A172 (cell line): ENCODE data around the gene SUCLG2. TPM values are rescaled to one million over a fixed set of nuclear protein-coding genes. Genes with fewer than 3 reads are reported as not detected.
"Not testable (repeated sequence)": the region's sequence is repeated elsewhere in the genome, so short reads cannot be mapped to it uniquely, and the experiment has no call there.

ENCODE experiments used
- DNase-seq: peaks from one replicate; pipeline ENCODE4 v3.0.0-alpha.2; 2015; ENCODE audit warnings: low spot score
- total RNA-seq: library from RNA; depleted of rRNA; stranded (reverse); fragments of >200 nt; shearing (Covaris generic); gene quantifications from 2 replicates; pipeline ENCODE4 v1.2.3, GENCODE V29; 2014

Gene SUCLG2
- total RNA-seq, 1 experiment from 2014 or later = 75.2 TPM

GRCh38 chr3:67561266-67561665 lies 93.1 kb downstream of the SUCLG2 start:
- DNase-seq = no peak

DNA sequence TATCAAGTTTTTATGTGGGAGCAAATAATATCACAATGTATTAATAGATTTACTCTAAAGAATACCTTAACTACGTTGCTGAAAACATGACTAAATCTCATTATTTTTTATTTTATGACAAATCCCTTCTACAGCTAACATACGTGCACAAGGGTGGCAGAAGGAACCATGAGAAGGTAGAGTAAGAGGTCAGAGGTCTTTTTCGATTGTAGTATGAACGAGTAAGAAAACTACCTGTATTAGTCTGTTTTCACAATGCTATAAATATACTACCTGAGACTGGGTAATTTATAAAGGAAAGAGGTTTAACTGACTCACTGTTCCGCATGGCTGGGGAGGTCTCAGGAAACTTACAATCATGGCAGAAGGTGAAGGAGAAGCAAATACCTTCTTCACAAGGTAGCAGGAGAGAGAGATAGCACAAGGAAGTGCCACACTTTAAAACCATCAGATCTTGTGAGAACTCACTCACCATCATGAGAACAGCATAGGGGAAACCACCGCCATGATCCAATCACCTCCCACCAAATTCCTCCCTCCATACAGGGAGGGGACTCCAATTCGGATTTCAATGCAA lies 95.3 kb downstream of the SUCLG2 start:
- DNase-seq = no peak

- no peak for DNase-seq
These were observed 96.0 kb downstream of the SUCLG2 start for GRCh38 chr3:67558426-67558825.

DNA sequence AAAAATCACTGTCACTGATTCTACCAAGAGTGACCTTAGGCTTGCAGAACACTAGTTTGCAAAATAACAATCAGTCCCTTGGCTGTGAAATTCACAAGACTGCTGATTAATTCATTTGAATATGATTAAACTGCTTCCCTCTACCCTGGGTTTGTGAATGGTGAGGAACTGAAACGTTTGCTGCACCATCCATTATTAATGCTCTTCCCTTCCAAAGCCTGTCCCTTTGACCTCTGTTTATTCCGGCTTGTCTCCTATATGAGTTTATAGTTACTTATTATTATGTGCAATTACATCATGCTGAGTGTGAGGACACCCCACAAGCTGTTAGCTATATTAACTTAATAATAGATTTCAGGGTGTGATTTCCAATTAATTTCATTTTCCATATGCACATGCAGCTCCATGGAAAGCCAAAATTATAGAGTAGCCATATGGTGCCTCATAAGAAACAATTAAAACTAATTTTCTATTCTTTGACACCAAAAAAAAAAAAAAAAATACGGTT lies 96.5 kb downstream of the SUCLG2 start:
- DNase-seq = no peak

DNA sequence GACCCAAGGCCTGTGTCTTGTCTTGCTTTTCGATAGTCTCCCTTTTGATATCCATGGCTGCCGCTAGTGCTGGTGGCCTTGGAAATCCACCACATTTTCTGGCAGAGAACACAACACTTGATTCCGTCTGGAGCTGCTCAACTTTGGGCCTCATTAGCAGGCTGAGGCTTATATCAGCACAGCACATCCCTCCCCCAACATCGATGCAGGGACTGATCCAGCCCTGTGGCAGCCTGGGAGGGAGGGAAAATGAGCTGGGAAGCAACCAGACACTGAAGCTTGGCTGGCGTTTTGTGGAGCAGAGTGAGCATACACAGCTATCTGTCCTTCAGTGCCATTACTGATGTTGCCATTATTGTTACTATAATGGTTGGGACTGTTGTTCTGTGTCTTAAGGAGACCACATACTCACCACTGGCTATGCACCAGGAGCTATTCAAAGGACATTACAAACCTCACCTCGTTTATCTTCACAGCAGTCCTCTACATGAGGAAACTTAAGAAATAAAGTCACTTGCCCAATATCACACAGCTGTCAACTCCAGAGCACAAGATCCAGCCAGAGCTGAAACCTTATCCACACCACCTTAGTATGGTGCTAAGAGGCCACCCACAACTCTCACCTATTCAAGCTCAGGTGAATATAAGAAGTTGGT lies 102.9 kb downstream of the SUCLG2 start:
- no peak for DNase-seq

GRCh38 chr3:67550541-67550940 lies 103.9 kb downstream of the SUCLG2 start:
- no peak for DNase-seq

DNA sequence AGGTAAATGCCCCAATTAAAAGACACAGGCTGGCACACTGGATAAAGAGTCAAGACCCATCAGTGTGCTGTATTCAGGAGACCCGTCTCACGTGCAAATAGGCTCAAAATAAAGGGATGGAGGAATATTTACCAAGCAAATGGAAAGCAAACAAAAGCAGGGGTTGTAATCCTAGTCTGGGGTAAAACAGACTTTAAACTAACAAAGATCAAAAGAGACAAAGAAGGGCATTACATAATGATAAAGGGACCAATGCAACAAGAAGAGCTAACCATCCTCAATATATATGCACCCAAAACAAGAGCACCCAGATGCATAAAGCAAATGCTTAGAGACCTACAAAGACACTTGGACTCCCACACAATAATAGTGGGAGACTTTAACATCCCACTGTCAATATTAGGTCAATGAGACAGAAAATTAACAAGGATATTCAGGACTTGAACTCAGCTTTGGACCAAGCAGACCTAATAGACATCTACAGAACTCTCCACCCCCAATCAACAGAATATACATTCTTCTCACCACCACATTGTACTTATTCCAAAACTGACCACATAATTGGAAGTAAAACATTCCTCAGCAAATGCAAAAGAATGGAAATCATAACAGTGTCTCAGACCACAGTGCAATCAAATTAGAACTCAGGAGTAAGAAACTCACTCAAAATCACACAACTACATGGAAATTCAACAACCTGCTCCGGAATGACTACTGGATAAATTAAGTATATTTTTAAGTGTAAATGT lies 111.7 kb downstream of the SUCLG2 start:
- DNase-seq = not testable (repeated sequence)

DNA sequence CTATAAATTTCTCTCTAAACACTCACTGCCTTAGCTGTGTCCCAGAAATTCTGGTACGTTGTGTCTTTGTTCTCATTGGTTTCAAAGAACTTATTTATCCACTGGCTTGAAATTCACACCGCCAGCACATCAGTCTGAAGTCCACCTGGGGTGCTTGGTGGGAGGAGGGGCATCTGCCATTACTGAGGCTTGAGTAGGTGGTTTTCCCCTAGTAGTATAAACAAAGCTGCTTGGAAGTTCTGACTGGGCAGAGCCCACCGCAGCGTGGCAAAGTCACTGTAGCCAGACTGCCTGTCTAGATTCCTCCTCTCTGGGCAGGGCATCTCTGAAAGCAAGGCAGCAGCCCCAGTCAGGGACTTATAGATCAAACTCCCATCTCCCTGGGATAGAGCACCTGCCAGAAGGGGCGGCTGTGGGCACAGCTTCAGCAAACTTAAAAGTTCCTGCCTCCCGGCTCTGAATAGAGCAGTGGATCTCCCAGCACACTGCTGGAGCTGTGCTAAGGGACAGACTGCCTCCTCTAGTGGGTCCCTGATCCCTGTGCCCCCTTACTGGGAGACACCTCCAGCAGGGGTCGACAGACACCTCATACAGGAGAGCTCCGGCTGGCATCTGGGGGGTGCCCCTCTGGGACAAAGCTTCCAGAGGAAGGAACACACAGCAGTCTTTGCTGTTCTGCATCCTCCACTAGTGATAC lies 114.1 kb downstream of the SUCLG2 start:
- DNase-seq = no peak

GRCh38 chr3:67537203-67537602 lies 117.2 kb downstream of the SUCLG2 start:
- not testable (repeated sequence) for DNase-seq

DNA sequence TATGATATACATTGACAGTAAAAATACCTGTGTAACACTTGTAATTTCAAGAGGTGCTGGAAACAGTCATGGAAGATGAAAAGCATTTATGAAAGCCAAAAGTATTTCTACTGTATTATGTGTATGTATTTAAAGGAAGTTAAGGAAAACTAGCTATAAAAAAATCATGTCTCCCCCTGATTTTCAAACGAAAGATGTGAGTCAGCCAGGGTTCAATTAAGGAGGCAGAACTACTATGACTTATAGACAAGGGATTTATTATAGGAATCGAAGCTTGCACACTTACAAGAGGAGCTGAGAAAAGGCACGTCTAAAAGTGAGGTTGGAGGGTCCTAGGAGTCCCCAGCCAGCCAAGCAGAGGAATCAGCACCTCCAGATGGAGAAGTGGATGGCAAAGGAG lies 119.4 kb downstream of the SUCLG2 start:
- no peak for DNase-seq

GRCh38 chr3:67534594-67534993 lies 119.8 kb downstream of the SUCLG2 start:
- no peak for DNase-seq

GRCh38 chr3:67531181-67532101 lies 123.0 kb downstream of the SUCLG2 start:
- DNase-seq = peak; percentile 27

- no peak for DNase-seq
These were observed 124.5 kb downstream of the SUCLG2 start for GRCh38 chr3:67529915-67530314.

- DNase-seq = no peak
These were observed 125.1 kb downstream of the SUCLG2 start for GRCh38 chr3:67529337-67529736.

GRCh38 chr3:67526246-67526645 lies 128.2 kb downstream of the SUCLG2 start:
- DNase-seq = peak; percentile 63

DNA sequence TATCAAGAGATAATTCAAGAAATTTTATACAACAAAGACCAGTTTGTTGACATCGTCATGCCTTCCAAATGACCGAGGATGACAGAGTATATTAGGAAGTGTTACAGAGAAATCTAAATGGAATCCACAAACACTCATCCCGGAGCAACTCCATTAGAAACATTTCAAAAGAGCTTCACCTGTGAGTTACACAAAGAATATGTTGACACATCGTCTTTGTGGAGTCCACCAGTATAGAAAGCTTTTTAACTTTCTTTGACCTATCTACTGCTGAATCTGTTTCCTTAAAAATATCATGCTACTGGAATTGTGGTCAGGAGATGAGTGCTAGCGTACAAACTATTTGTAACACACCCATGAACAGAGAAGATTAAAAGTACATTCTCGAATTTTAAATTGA lies 130.4 kb downstream of the SUCLG2 start:
- DNase-seq = no peak

DNA sequence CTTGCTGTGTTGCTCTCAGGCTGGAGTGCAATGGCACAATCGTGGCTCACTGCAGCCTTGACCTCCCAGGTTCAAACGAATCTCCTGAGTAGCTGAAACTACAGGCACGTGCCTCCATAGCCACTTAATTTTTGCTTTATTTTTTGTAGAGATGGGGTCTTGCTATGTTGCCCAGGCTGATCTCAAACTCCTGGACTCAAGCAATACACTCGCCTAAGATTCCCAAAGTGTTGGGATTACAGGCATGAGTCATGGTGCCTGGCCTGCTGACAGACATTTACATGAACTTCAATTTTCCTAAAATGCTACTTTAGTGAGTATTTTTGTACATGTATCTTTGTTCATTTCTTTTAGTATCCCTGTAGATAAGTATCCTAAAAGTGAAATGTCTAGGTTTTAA lies 132.3 kb downstream of the SUCLG2 start:
- DNase-seq = no peak

DNA sequence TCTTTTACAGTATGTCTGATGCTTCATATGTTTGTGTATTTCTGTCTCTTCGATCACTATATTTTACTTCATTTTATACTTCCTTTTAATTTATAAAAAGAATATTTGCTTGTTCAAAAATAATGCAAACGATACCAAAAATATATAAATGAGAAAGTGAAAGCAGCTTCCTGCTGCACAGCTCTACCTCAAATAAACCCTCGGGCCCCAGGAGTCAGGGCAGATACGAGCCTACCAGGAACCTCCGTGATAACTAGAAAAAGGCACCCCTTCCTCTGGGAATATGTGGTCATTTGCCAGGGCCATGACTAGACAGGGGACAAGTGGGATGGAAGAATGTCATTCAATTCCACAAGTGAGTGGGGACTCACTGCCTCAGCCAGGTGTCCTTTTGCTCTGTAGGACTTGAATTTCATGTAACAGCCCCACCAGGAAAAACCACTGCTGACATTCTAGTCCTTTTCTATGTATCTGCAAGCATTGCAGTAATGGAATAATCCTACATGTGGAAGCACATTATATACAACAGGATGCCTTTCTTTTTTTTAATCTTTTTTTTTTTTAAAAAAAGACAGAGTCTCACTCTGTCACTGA lies 133.3 kb downstream of the SUCLG2 start:
- DNase-seq = no peak

- no peak for DNase-seq
These were observed 136.2 kb downstream of the SUCLG2 start for GRCh38 chr3:67518236-67518635.

DNA sequence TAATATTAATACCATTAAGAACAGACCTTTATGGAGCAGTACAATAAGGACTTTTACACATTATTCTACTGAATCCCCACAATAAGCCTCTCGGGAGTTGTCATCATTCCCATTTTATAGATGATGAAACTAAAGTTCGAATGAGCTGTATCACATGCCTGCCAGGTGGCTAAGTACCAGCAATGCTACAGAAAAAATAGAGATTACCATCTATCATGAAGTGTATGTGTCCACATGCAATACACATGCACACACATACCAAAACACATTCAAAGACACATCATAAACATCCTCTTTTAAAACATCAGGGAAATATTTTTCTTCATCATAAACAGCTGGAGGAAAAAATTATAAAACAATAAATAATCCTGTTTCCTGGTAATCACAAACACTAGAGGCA lies 136.6 kb downstream of the SUCLG2 start:
- DNase-seq = no peak

GRCh38 chr3:67516496-67516895 lies 137.9 kb downstream of the SUCLG2 start:
- DNase-seq = no peak
